H1 (cell line): ENCODE results near the gene SH2D5. TPM values are rescaled to one million over a fixed set of nuclear protein-coding genes. Genes with fewer than 3 reads are reported as not detected.

Experiments used
- ASH2L ChIP-seq: fragments of 200-600, 300-600 bp; sonication (generic); IDR thresholded peaks from one replicate; pipeline ENCODE4 v1.7.1; 2017; ENCODE audit warnings: low read length
- CEBPB ChIP-seq: IDR thresholded peaks from 2 replicates; pipeline ENCODE4 v1.6.1; 2012; ENCODE audit warnings: low read depth, low read length
- CHD2 ChIP-seq: IDR thresholded peaks from 2 replicates; pipeline ENCODE4 v1.6.1; 2012; ENCODE audit warnings: low read length, improper control_type of control experiment
- CHD7 ChIP-seq: fragments of 300-600 bp; sonication (generic); IDR thresholded peaks from 2 replicates; pipeline ENCODE4 v1.7.1; 2012; ENCODE audit warnings: low read length, moderate library complexity, mild to moderate bottlenecking, inconsistent platforms; ENCODE audit not compliant: insufficient replicate concordance
- TAF7 ChIP-seq: optimal IDR thresholded peaks from 2 replicates; pipeline ENCODE3; 2011; ENCODE audit warnings: low read depth, mild to moderate bottlenecking, inconsistent platforms, low read length, moderate library complexity, borderline replicate concordance
- polyA plus RNA-seq, 7 experiments: library from polyadenylated mRNA; depleted of rRNA in 3 of 7; stranded (reverse) in 5 of 7; unstranded in 2 of 7; fragments of >200 nt in 5 of 7; fragments of 200-250 nt in 2 of 7; gene quantifications; 1 replicate in 5 of 7; 2 replicates in 1 of 7; 4 replicates in 1 of 7; pipeline versions ENCODE4 v1.2.1 to v1.2.3, GENCODE V29; 2011 to 2013; ENCODE audit warnings: missing spikeins in 2 of 7, mixed read lengths in 2 of 7
- total RNA-seq: library from RNA; stranded (reverse); fragmentation: NEBNext Ultra II Directional; extraction: Animal tissue kit (Norgen Biotek cat#: 25700); gene quantifications from 2 replicates; pipeline ENCODE4 v1.2.1, GENCODE V29; 2021

Gene SH2D5
- total and polyA plus RNA-seq, 2 of the 8 experiments (the other 6 are each of a cell fraction or from before 2014, with no cell fraction given): 13.2 to 18.4 TPM

- no peak for TF ChIP-seq CHD7
- no peak for TF ChIP-seq TAF7
- TF ChIP-seq CEBPB: no peak
- TF ChIP-seq CHD2: no peak
- no peak for TF ChIP-seq ASH2L
- TF ChIP-seq, all 59 proteins: peak for 0
Observed at GRCh38 chr1:20685741-20686140, 46.8 kb downstream of the SH2D5 start (continued).
